Measurements from ENCODE around the gene LSM3. TPM values are rescaled to one million over a fixed set of nuclear protein-coding genes. Genes with fewer than 3 reads are reported as not detected.

Gene LSM3
- total and polyA plus RNA-seq, 2 of the 4 experiments (the other 2 are of a cell fraction) = 3.4 to 11.5 TPM

DNA sequence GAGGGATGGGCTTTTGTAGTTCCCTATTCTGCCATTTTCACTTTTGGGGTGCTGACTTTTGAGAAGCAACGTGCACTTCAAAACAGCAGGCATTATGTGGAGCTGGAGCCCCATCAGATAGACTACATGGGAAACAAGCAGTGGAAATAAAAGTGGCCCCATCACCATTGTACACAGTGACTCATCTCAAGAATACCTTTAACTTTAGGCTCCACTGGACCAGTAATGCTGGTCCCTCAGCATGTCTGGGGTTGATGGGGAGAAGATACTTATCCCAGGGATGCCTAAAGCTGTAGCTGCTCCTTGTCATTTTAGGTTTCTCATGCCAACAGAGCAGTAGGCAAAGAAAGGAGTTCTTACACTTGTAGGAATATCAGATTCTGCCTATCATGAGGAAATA is 45.0 kb downstream of the LSM3 start (continued):
- TF ChIP-seq, protein P1, sequence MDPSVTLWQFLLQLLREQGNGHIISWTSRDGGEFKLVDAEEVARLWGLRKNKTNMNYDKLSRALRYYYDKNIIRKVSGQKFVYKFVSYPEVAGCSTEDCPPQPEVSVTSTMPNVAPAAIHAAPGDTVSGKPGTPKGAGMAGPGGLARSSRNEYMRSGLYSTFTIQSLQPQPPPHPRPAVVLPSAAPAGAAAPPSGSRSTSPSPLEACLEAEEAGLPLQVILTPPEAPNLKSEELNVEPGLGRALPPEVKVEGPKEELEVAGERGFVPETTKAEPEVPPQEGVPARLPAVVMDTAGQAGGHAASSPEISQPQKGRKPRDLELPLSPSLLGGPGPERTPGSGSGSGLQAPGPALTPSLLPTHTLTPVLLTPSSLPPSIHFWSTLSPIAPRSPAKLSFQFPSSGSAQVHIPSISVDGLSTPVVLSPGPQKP (IDR thresholded peaks at IDR 0.05; ENCODE audit: borderline replicate concordance, low read depth, low read length) = no peak
- TF ChIP-seq RAD21 (IDR thresholded peaks at IDR 0.05; ENCODE audit: low read length) (no peak), SMC3 (IDR thresholded peaks at IDR 0.05; ENCODE audit: low read depth, low read length) (no peak)

DNA sequence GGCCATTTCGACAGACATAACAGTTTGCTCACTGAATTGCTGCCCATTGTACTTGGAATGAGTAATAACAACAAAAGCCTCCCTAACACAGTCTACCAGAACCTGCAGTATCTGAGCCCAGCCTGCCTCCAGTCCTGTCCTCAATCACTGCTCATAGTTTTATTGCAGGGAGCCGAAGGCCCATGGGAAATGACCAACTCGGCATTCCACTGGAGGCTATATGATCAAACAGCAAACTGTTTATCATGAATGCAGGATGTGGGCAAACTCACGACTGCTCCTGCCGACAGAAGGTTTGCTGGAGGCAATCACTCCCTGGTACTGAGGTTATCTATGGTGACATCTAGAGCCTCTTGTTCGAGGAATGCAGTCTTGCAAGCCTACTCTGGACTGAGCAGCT is 46.3 kb downstream of the LSM3 start:
- H3K27ac ChIP-seq (ENCODE audit: insufficient read depth, low read length) = peak overlapping the region; percentile 44; the same call in 1 of the 2 replicates
- H4K91ac ChIP-seq (ENCODE audit: insufficient read depth, low read depth, low read length) = peak overlapping the region; percentile 92
- no TSS peak for BruUV-seq (replicated peaks)
- intact Hi-C loops (cut with micrococcal nuclease) = no loop called here
- H2AK5ac ChIP-seq (ENCODE audit: low read depth, low read length) = peak overlapping the region; percentile 94; the same call in 1 of the 2 replicates
- peak overlapping the region; percentile 90 for H3K18ac ChIP-seq (ENCODE audit: low read depth, low read length)
- peak overlapping the region; percentile 73 for H4K5ac ChIP-seq (ENCODE audit: low read depth, low read length)
- H3K14ac ChIP-seq (replicated peaks; ENCODE audit: low read depth, low read length) = peak overlapping the region; percentile 92
- H3K9me1 ChIP-seq (ENCODE audit: insufficient read depth, low read length) = peaks cover 10% of the 10 kb centered on the region
- H2AFZ ChIP-seq (replicated peaks; ENCODE audit: low read length, poor library complexity) = no peak overlapping the region
- dilution Hi-C loops (cut with HindIII; ENCODE audit: low sequenced_read_pairs, unreplicated experiment) = no loop called here
- WGBS, 2 experiments (ENCODE audit: extremely low coverage in 2 of 2, insufficient read length in 1 of 2) = 60% methylated on average over 1 of the region's 6 CpGs; no CpG with 5 or more reads in 1 of the 2 experiments
- ChIA-PET POLR2A (ENCODE audit: unreplicated experiment) (no interaction called here), CTCF (interaction anchor here (1.3 kb wide), 1 partner anchor 21 kb away, joined by 3 read pairs; no protein-coding TSS in a partner anchor)
- no peaks in the 10 kb centered on the region for H3K36me3 ChIP-seq (ENCODE audit: control insufficient read depth, insufficient read depth, low read length)
- peak overlapping the region; percentile 59 for H2BK5ac ChIP-seq (ENCODE audit: low read depth, low read length, poor library complexity, severe bottlenecking)
- peak overlapping the region; percentile 22; the same call in 1 of the 2 replicates for H3K56ac ChIP-seq (ENCODE audit: extremely low read depth, insufficient read depth, low read length)
- peak overlapping the region; percentile 84; the same call in 1 of the 2 replicates for H3K23ac ChIP-seq (ENCODE audit: low read depth, low read length)
- no peaks in the 10 kb centered on the region for H3K79me1 ChIP-seq (ENCODE audit: low read depth in 1 of 2, low read length in 2 of 2)
- no peaks in the 10 kb centered on the region for H3K27me3 ChIP-seq (ENCODE audit: control insufficient read depth, insufficient read depth, low read length)
- peak overlapping the region; percentile 90 for H2BK120ac ChIP-seq (ENCODE audit: low read depth, low read length)
- no peak overlapping the region for H3K4me3 ChIP-seq (ENCODE audit: insufficient read depth, low read depth, low read length)
- in situ Hi-C loops (cut with MboI; ENCODE audit: low sequenced_read_pairs) = no loop called here
- peaks cover 21% of the 10 kb centered on the region for H3K4me1 ChIP-seq (ENCODE audit: control insufficient read depth, insufficient read depth, low read length)
- peak overlapping the region; percentile 49 to 80; a peak in 3 of 4 replicates for H4K8ac ChIP-seq (ENCODE audit: low read depth in 2 of 2, low read length in 2 of 2)
- H3K4me2 ChIP-seq (ENCODE audit: low read depth, low read length) = no peak overlapping the region
- DNase-seq (peak; percentile 51), ATAC-seq (ENCODE audit: low read depth) (peak; percentile 72)
- H2BK20ac ChIP-seq (ENCODE audit: low read depth, low read length) = peak overlapping the region; percentile 86
- H2AK9ac ChIP-seq (replicated peaks; ENCODE audit: low read depth, low read length, poor library complexity) = no peak overlapping the region
- no peak overlapping the region for H3K9ac ChIP-seq (ENCODE audit: low read depth, low read length)
- no peaks in the 10 kb centered on the region for H4K20me1 ChIP-seq (ENCODE audit: insufficient read depth, low read length)
- peak overlapping the region; percentile 94 for H3K4ac ChIP-seq (ENCODE audit: low read depth, low read length)
- peak overlapping the region; percentile 92; the same call in 2 of the 3 replicates for H2BK15ac ChIP-seq (ENCODE audit: low read depth, low read length)
- no peaks in the 10 kb centered on the region for H3K9me3 ChIP-seq (ENCODE audit: control insufficient read depth, insufficient read depth, low read length)
- TF ChIP-seq POLR2A (IDR thresholded peaks at IDR 0.05; ENCODE audit: low read depth, low read length) (no peak), CHD1 (IDR thresholded peaks at IDR 0.05; ENCODE audit: low read depth, low read length) (no peak), FOS (IDR thresholded peaks at IDR 0.05; ENCODE audit: low read depth, low read length) (no peak), MXI1 (IDR thresholded peaks at IDR 0.05; ENCODE audit: borderline replicate concordance, low read depth, low read length) (no peak), MAFK (IDR thresholded peaks at IDR 0.05; ENCODE audit: low read depth, low read length) (no peak), SMC3 (IDR thresholded peaks at IDR 0.05; ENCODE audit: low read depth, low read length) (no peak), RFX5 (IDR thresholded peaks at IDR 0.05; ENCODE audit: low read depth, low read length) (no peak), RCOR1 (IDR thresholded peaks at IDR 0.05; ENCODE audit: insufficient replicate concordance, low read length) (no peak), RAD21 (IDR thresholded peaks at IDR 0.05; ENCODE audit: low read length) (no peak)
- TF ChIP-seq, protein P1 (IDR thresholded peaks at IDR 0.05; ENCODE audit: borderline replicate concordance, low read depth, low read length) = no peak
- TF ChIP-seq, protein P2, sequence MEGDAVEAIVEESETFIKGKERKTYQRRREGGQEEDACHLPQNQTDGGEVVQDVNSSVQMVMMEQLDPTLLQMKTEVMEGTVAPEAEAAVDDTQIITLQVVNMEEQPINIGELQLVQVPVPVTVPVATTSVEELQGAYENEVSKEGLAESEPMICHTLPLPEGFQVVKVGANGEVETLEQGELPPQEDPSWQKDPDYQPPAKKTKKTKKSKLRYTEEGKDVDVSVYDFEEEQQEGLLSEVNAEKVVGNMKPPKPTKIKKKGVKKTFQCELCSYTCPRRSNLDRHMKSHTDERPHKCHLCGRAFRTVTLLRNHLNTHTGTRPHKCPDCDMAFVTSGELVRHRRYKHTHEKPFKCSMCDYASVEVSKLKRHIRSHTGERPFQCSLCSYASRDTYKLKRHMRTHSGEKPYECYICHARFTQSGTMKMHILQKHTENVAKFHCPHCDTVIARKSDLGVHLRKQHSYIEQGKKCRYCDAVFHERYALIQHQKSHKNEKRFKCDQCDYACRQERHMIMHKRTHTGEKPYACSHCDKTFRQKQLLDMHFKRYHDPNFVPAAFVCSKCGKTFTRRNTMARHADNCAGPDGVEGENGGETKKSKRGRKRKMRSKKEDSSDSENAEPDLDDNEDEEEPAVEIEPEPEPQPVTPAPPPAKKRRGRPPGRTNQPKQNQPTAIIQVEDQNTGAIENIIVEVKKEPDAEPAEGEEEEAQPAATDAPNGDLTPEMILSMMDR (conservative IDR thresholded peaks at IDR 0.05; ENCODE audit: low read depth, low read length) = no peak
